HG02884 (cell line): ENCODE results near the gene PPP1R12A.
"Not testable (repeated sequence)": the region's sequence is repeated elsewhere in the genome, so short reads cannot be mapped to it uniquely, and the experiment has no call there.

ENCODE experiments used
- ATAC-seq: cut with Tn5 transposase; IDR thresholded peaks from one replicate; pipeline ENCODE4 v1.9.1; 2021; ENCODE audit warnings: mild to moderate bottlenecking, moderate library complexity; ENCODE audit not compliant: unreplicated experiment

The PPP1R12A gene

GRCh38 chr12:79843978-79844377 is 90.9 kb downstream of the PPP1R12A start:
- ATAC-seq, result no peak

DNA sequence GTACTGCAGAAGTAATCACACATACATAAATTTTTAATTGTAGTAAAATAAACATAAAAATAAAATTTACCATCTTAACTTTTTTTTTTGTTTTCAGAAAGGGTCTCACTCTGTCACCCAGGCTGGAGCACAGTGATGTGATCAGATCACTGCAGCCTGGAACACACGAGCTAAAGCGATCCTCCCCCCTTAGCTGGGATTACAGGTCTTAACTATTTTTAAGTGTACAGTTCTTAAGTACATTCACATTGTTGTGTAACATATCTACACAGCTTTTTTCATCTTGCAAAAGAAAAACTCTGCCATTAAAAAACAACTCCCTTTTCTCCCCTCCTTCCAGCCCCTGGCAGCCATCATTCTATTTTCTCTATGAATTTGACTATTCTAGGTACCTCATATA is 92.3 kb downstream of the PPP1R12A start:
- ATAC-seq, result no peak

DNA sequence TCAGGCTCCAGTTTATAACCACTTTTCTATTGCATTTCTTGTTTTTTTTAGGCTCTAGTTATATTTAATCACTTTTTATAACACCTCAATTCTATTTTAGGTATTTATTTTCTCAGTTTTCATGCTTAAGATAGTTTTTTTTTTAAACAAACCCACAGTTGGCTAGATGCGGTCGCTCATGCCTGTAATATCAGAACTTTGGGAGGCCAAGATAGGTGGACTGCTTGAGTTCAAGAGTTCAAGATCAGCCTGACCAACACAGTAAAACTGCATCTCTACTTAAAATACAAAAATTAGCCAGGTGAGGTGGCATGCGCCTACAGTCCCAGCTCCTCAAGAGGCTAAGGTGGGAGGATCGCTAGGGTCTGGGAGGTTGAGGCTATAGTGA is 93.0 kb downstream of the PPP1R12A start:
- ATAC-seq, result no peak

DNA sequence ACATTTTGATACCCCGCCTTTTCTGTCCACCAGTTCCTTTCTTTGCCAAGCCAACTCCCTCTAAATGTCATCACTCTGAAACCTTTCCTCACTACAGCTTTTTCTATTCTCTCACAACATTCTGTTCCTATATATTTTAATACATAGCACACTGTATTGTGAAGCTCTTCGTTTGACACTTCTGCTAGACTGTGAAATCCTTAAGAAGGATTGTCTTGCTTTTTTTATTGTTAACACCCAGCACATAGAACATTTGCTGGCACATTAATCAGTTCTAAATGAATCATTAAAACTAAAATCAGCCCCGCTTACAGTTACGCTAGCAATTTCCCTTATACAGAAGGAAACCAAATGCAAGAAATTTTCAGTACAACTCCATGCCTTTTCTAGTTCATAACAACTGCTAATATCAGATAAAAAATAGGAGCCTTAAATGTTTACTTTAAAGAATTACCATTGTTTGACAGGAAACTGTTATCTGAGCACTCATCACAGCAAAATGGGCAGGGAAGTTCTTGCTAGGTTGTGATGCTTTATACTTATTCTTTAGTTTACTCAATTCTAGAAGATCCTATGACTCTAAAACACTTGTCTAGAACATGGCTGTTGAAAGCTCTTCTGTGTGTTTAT is 93.5 kb downstream of the PPP1R12A start:
- no peak for ATAC-seq

- no peak for ATAC-seq
Measured at GRCh38 chr12:79838359-79838758, 96.5 kb downstream of the PPP1R12A start.

DNA sequence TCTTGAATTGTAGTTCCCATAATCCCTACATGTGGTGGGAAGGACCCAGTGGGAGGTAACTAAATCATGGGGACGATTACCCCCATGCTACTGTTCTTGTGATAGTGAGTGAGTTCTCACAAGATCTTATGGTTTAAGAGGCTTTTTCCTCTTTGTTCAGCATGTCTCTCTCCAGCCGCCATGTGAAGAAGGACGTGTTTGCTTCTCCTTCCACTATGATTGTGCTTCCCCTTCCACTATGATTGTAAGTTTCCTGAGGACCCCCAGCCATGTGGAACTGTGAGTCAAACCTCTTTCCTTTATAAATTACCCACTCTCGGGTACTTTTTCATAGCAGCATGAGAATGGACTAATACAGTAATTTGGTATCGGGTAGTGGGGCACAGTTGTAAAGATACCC is 97.3 kb downstream of the PPP1R12A start:
- no peak for ATAC-seq

GRCh38 chr12:79835377-79835843 is 99.5 kb downstream of the PPP1R12A start:
- ATAC-seq, result no peak

DNA sequence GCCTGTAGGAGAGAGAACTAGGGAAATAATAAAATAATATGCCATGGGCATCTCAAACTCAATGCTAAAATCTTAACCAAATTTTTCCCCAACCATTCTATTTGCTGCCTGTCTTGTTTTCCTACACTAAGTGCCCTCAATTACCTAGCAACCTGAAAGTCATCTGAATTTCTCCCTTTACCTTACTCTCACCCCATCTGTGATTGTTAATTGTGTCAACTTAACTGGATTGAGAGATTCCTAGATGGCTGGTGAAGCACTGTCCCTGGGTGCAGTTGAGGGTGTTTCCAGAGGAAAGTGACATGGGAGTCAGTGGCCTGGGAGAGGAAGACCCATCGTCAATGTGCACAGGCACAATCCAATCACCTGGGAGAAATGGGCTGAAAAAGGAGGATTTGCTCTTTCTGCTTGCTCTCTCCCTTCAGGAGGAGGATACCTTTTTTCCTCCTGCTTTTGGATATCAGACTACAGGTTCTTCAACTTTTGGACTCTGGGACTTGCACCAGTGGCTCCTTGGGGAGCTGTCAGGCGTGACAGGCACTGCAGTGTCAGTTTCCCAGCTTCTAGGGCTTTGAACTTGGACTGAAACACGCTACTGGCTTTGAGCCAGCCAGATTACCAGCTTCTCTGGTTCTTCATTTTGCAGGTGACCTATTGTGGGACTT is 100.1 kb downstream of the PPP1R12A start:
- no peak for ATAC-seq

DNA sequence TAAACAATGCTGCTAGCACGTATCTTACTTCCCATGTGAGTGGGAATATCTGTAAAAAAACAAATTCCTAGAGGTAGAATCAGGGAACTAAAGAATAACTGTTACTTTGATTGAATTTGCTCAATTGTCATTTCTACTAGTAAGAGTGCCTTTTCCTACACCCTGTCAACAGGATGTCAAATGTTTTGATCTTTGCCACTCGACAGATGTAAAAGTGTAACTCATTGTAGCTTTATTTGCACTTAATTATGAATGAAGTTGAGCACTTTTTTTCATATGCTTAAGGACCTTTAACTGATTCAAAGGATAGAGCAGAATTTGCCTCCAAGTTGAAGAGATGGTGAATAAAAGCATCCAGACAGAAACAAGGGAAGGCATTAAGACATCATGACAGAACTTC is 104.5 kb downstream of the PPP1R12A start:
- no peak for ATAC-seq

DNA sequence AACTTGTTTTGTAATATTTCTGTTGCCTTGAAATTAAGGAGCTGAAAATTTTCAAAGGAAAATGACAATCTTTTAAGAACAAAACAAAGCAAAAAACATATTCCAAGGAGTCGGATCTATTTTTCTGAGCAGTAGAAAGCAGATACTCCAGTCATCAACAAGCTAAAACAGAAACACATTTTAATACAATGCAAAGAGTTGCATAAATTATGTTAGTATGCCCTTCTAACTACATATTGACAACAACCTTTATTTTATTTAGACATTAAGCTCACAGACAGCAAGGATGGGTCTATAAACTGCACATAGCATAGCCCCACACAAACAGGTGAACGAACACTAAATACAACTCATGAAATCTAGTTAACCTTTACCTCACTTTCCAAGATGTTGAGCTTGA is 106.0 kb downstream of the PPP1R12A start:
- ATAC-seq, result no peak

- ATAC-seq, result no peak
Measured at GRCh38 chr12:79827484-79827883, 107.4 kb downstream of the PPP1R12A start.

GRCh38 chr12:79826267-79827128 is 108.4 kb downstream of the PPP1R12A start:
- no peak for ATAC-seq

DNA sequence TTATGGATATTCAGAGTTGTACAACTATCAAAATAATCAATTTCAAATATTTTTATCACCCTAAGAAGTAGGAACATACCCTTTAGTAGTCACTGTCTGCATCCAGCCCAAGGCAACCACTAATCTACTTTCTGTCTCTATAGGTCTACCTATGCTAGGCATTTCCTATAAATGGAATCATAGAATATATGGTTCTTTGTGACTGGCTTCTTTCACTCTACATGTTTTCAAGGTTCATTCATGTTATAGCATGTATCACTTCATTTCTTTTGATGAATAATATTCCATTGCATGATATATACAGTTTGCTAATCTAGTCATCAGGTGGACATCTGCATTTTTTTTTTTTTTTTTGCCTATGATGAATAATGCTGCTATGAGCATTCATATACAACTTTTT is 112.4 kb downstream of the PPP1R12A start:
- ATAC-seq, result no peak

DNA sequence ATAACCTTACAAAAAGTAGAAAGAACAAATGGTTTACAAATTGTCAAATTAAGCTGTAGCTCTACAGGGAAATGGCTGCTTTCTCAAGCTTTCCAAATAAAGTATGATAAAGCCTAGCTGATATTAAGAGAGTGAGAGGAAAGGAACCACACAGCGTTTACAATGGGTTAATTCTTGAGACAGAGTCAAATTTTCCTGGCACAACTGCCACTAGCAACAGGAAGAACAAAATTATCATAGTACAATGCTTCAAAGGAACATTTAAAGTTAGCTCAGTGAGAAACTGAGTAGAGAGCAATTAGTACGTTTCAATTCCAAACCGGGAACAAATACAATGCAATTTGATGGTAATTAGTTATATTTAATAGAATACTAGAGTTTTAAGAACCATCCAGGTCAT is 116.0 kb downstream of the PPP1R12A start:
- ATAC-seq, result no peak

DNA sequence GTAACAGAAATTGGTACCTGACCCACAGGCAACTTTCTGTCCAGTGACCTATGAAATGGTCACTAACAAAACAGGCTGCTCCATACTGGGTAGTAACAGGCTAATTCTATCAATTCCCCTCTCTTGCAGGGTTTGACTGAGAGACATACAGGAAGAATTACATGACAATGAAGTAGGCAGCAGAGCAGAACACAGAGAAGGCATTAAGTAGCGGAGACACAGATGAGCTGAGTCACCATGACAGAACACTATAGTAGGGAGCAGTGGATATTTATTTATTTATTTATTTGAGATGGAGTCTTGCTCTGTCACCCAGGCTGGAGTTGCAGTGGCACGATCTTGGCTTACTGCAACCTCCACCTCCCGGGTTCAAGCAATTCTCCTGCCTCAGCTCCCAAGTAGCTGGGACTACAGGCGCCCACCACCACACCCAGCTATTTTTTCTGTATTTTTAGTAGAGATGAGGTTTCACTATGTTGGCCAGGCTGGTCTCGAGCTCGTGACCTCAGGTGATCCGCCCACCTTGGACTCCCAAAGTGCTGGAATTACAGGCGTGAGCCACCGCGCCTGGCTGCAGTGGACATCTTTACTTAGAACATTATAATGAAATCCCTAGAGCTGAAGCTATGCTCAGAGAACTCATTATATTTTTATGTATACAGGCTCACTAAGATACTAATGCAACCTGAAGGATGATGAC is 150.4 kb downstream of the PPP1R12A start:
- ATAC-seq, result not testable (repeated sequence)

DNA sequence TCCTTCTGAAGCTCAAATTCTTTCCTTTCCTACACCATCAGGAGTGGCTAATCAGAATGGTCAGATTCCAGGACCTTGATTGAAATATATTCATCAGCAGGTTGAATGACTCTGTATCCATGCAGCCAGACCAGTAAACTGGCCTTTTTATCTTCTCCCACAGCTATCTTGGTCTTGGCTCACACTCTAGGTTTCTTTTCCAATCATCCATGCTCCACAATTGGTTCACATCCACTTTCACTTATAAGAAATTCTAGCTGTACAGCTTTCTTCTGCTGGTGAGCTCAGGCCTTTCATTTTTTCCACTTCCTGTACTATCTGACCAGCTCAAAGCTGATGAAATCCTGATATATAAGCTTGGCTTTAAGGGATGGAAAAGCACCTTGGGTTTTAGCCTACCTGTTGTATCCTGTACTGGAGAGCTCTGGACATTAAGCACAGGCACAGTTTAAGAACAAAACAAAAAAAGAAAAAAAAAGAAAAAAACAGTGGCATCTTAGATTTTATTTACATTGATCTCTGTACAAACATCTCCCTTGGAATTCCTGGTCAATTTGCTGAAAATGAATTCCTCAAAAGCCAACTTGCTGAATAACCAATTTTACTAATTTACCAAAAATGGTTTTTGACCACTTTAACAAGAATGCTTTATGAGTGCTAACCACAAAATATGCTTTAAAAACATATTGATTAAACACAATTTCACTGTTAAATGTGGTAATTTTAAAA is 152.6 kb downstream of the PPP1R12A start:
- ATAC-seq, result no peak

DNA sequence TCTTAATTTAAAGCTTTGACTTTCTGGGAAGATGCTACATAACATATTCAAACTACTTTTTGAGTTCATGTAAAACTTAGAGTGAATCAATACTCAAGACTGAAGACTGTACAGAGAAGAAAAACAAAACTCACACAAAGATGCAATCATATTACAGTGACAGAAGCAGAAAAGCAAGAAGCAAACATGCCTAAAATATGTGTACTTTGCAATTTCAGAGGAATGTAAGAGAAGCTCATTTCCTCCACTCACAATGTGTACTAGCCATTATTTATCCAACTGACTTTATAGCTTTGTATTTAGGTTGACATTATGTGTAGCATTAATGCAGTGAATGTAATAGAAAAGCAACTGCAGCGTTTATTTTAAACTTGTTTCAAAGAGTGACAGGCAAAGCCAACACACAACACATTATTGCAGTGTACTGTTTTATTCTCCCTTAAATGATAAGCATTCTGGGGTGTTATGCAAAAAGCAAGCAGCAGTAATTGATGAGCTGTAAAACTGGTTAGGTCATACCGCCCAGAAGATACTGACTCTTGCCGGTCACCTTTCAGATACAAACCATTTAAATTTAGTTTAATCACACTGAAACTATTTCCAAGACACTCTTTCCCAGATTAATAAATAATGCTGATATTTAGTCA is 156.0 kb downstream of the PPP1R12A start:
- ATAC-seq, result no peak

GRCh38 chr12:79776111-79776510 is 158.8 kb downstream of the PPP1R12A start:
- ATAC-seq, result no peak

- no peak for ATAC-seq
Measured at GRCh38 chr12:79775355-79776027, 159.4 kb downstream of the PPP1R12A start.
